WTC11 (cell line): ENCODE measurements around the gene TP53BP2. TPM values are rescaled to one million over a fixed set of nuclear protein-coding genes. Genes with fewer than 3 reads are reported as not detected.

Experiments
- ATAC-seq: fragments of 200-7000 bp; cut with Tn5 transposase; 2 replicates; pipeline ENCODE4 v1.10.0; 2021; ENCODE audit warnings: mild to moderate bottlenecking, moderate library complexity
- CTCF ChIA-PET: fragments of 300-600 bp; sonication (Branson Sonifier 250); formaldehyde crosslinking; loops from one replicate; lab custom pipeline; 2021; ENCODE audit warnings: antibody characterized with exemption; lab: Charles Lee
- POLR2A ChIA-PET: fragments of 350-600 bp; sonication (Branson Sonifier 250); formaldehyde crosslinking; loops from one replicate; lab custom pipeline; 2021; ENCODE audit warnings: antibody characterized with exemption; lab: Charles Lee
- DNase-seq: peaks from one replicate; pipeline ENCODE4 v3.0.0; 2021; ENCODE audit warnings: low spot score
- H3K27ac Mint-ChIP-seq: 2 replicates; pipeline ENCODE4 v1.8.0; 2021; ENCODE audit warnings: mixed read lengths
- H3K27me3 Mint-ChIP-seq: 2 replicates; pipeline ENCODE4 v1.8.0; 2021; ENCODE audit warnings: low read depth, mild to moderate bottlenecking, moderate library complexity, mixed read lengths
- H3K36me3 Mint-ChIP-seq: 2 replicates; pipeline ENCODE4 v1.8.0; 2021; ENCODE audit warnings: mixed read lengths
- H3K4me1 Mint-ChIP-seq: 2 replicates; pipeline ENCODE4 v1.8.0; 2022; ENCODE audit warnings: mixed read lengths
- H3K4me3 Mint-ChIP-seq: 2 replicates; pipeline ENCODE4 v1.8.0; 2021; ENCODE audit warnings: mild to moderate bottlenecking, moderate library complexity, mixed read lengths
- H3K9me3 Mint-ChIP-seq: 2 replicates; pipeline ENCODE4 v1.8.0; 2021; ENCODE audit warnings: mixed read lengths
- E2F4 ChIP-seq: sonication (generic); formaldehyde crosslinking; IDR thresholded peaks from 2 replicates; pipeline ENCODE4 v1.8.1; 2022; ENCODE audit warnings: low read depth, mild to moderate bottlenecking, moderate library complexity, missing genetic modification reagents, borderline replicate concordance
- FOXJ3 ChIP-seq: sonication (generic); formaldehyde crosslinking; IDR thresholded peaks from 2 replicates; pipeline ENCODE4 v1.9.0; 2021; ENCODE audit warnings: missing genetic modification reagents, mild to moderate bottlenecking, borderline replicate concordance
- FOXP1 ChIP-seq: sonication (generic); formaldehyde crosslinking; IDR thresholded peaks from 2 replicates; pipeline ENCODE4 v1.8.0; 2022; ENCODE audit warnings: missing genetic modification reagents, mild to moderate bottlenecking, moderate library complexity, borderline replicate concordance
- GRHL2 ChIP-seq: fragments of 250-450 bp; sonication (Bioruptor Pico); IDR thresholded peaks from 2 replicates; pipeline ENCODE4 v1.8.0; 2022; ENCODE audit warnings: mild to moderate bottlenecking, moderate library complexity; ENCODE audit not compliant: insufficient replicate concordance, severe bottlenecking
- JAZF1 ChIP-seq: fragments of 250-450 bp; sonication (Bioruptor Pico); IDR thresholded peaks from 2 replicates; pipeline ENCODE4 v1.9.0; 2021; ENCODE audit warnings: moderate library complexity, mild to moderate bottlenecking, inconsistent platforms
- JUN ChIP-seq: sonication (generic); formaldehyde crosslinking; IDR thresholded peaks from 2 replicates; pipeline ENCODE4 v1.8.0; 2023; ENCODE audit warnings: mild to moderate bottlenecking, missing genetic modification reagents
- SP1 ChIP-seq: sonication (generic); formaldehyde crosslinking; conservative IDR thresholded peaks from 2 replicates; pipeline ENCODE4 v1.8.1; 2022; ENCODE audit warnings: missing genetic modification reagents
- ZBTB21 ChIP-seq: sonication (generic); formaldehyde crosslinking; IDR thresholded peaks from 2 replicates; pipeline ENCODE4 v1.8.1; 2023; ENCODE audit warnings: mild to moderate bottlenecking, missing genetic modification reagents, borderline replicate concordance
- ZNF121 ChIP-seq: sonication (generic); formaldehyde crosslinking; IDR thresholded peaks from 2 replicates; pipeline ENCODE4 v1.8.0; 2023; ENCODE audit warnings: missing genetic modification reagents
- ZNF138 ChIP-seq: sonication (generic); formaldehyde crosslinking; conservative IDR thresholded peaks from 2 replicates; pipeline ENCODE4 v1.8.1; 2022; ENCODE audit warnings: mild to moderate bottlenecking, moderate library complexity, missing genetic modification reagents
- ZNF317 ChIP-seq: sonication (generic); formaldehyde crosslinking; IDR thresholded peaks from 2 replicates; pipeline ENCODE4 v1.8.1; 2023; ENCODE audit warnings: low read depth, mild to moderate bottlenecking, moderate library complexity, missing genetic modification reagents, borderline replicate concordance
- ZNF396 ChIP-seq: fragments of 250-450 bp; sonication (Bioruptor Pico); IDR thresholded peaks from 2 replicates; pipeline ENCODE4 v1.8.0; 2021; ENCODE audit warnings: mild to moderate bottlenecking, moderate library complexity, borderline replicate concordance
- total RNA-seq: library from RNA; stranded (reverse); gene quantifications from 3 replicates; pipeline ENCODE4 v1.2.3, GENCODE V29; 2021
- TF ChIP-seq, protein P1 (sequence below): sonication (generic); formaldehyde crosslinking; IDR thresholded peaks from 2 replicates; pipeline ENCODE4 v1.8.1; 2023; ENCODE audit warnings: mild to moderate bottlenecking, missing genetic modification reagents, moderate library complexity
- TF ChIP-seq, protein P2 (sequence below): sonication (generic); formaldehyde crosslinking; IDR thresholded peaks from 2 replicates; pipeline ENCODE4 v1.8.0; 2023; ENCODE audit warnings: mild to moderate bottlenecking, missing genetic modification reagents
- TF ChIP-seq, protein P3 (sequence below): sonication (generic); formaldehyde crosslinking; IDR thresholded peaks from 2 replicates; pipeline ENCODE4 v1.8.0; 2022; ENCODE audit warnings: mild to moderate bottlenecking, missing genetic modification reagents
- TF ChIP-seq, protein P4 (sequence below): sonication (generic); formaldehyde crosslinking; IDR thresholded peaks from 2 replicates; pipeline ENCODE4 v1.8.1; 2023; ENCODE audit warnings: mild to moderate bottlenecking, missing genetic modification reagents, borderline replicate concordance

Gene TP53BP2
- total RNA-seq, 1 experiment from 2014 or later, result 42.7 TPM

DNA sequence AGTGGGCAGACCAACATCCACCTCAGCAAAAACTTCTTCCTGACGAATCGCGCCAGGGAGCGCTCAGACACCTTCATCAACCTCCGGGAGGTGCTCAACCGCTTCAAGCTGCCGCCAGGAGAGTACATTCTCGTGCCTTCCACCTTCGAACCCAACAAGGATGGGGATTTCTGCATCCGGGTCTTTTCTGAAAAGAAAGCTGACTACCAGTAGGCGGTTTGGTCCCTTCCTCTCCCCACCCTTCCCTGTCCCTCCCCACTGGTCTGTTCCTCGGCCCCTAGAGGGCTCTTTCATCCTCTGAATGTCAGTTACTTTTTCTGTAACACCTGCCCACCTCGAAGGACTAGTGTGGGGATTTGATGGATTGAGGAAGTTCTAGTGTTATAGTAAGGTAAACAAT, 86.5 kb downstream of the TP53BP2 start (continued):
- TF ChIP-seq, protein P1, sequence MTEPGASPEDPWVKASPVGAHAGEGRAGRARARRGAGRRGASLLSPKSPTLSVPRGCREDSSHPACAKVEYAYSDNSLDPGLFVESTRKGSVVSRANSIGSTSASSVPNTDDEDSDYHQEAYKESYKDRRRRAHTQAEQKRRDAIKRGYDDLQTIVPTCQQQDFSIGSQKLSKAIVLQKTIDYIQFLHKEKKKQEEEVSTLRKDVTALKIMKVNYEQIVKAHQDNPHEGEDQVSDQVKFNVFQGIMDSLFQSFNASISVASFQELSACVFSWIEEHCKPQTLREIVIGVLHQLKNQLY, result no peak
- no peak for TF ChIP-seq GRHL2 (CRISPR knock-in tag)
- TF ChIP-seq SP1 (CRISPR knock-in tag), result no peak
- no peak for TF ChIP-seq FOXJ3 (CRISPR knock-in tag)
- no peak for TF ChIP-seq ZNF396 (CRISPR knock-in tag)
- no peak for TF ChIP-seq JUN
- TF ChIP-seq JAZF1 (CRISPR knock-in tag), result no peak
- TF ChIP-seq, protein P2, sequence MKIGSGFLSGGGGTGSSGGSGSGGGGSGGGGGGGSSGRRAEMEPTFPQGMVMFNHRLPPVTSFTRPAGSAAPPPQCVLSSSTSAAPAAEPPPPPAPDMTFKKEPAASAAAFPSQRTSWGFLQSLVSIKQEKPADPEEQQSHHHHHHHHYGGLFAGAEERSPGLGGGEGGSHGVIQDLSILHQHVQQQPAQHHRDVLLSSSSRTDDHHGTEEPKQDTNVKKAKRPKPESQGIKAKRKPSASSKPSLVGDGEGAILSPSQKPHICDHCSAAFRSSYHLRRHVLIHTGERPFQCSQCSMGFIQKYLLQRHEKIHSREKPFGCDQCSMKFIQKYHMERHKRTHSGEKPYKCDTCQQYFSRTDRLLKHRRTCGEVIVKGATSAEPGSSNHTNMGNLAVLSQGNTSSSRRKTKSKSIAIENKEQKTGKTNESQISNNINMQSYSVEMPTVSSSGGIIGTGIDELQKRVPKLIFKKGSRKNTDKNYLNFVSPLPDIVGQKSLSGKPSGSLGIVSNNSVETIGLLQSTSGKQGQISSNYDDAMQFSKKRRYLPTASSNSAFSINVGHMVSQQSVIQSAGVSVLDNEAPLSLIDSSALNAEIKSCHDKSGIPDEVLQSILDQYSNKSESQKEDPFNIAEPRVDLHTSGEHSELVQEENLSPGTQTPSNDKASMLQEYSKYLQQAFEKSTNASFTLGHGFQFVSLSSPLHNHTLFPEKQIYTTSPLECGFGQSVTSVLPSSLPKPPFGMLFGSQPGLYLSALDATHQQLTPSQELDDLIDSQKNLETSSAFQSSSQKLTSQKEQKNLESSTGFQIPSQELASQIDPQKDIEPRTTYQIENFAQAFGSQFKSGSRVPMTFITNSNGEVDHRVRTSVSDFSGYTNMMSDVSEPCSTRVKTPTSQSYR (CRISPR knock-in tag), result no peak
- TF ChIP-seq, protein P3, sequence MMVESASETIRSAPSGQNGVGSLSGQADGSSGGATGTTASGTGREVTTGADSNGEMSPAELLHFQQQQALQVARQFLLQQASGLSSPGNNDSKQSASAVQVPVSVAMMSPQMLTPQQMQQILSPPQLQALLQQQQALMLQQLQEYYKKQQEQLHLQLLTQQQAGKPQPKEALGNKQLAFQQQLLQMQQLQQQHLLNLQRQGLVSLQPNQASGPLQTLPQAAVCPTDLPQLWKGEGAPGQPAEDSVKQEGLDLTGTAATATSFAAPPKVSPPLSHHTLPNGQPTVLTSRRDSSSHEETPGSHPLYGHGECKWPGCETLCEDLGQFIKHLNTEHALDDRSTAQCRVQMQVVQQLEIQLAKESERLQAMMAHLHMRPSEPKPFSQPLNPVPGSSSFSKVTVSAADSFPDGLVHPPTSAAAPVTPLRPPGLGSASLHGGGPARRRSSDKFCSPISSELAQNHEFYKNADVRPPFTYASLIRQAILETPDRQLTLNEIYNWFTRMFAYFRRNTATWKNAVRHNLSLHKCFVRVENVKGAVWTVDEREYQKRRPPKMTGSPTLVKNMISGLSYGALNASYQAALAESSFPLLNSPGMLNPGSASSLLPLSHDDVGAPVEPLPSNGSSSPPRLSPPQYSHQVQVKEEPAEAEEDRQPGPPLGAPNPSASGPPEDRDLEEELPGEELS (CRISPR knock-in tag), result no peak

DNA sequence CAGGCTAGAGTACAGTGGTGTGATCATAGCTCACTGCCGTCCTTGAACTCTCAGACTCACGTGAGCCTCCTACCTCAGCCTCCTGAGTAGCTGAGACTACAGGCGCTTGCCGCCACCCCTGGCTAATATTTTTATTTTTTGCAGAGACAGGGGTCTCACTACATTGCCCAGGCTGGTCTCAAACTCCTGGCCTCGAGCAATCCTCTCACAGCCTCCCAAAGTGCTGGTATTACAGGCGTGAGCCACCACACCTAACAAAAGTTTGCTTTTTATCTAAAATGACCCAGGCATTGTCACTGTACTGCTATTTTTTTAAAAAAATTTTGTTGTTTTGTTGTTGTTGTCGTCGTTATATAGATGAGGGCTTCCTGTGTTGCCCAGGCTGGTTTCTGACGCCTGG, 87.0 kb downstream of the TP53BP2 start:
- H3K36me3 Mint-ChIP-seq, result no peaks in the 10 kb centered on the region
- ChIA-PET POLR2A (no interaction called here), CTCF (interaction anchor here (0.6 to 2.1 kb wide), 6 partner anchors 10 to 81 kb away, joined by 3 to 10 read pairs (median 4); no protein-coding TSS in a partner anchor)
- peaks cover 9% of the 10 kb centered on the region for H3K4me1 Mint-ChIP-seq
- no peak overlapping the region for H3K27ac Mint-ChIP-seq
- DNase-seq (no peak), ATAC-seq (no peak)
- no peaks in the 10 kb centered on the region for H3K27me3 Mint-ChIP-seq
- H3K9me3 Mint-ChIP-seq, result no peaks in the 10 kb centered on the region
- TF ChIP-seq FOXP1 (CRISPR knock-in tag) (no peak), ZNF138 (CRISPR knock-in tag) (no peak), ZBTB21 (no peak), ZNF317 (CRISPR knock-in tag) (no peak), ZNF121 (CRISPR knock-in tag) (peak; percentile 63; the same call in 1 of the 2 replicates), E2F4 (CRISPR knock-in tag) (no peak)
- TF ChIP-seq, protein P4, sequence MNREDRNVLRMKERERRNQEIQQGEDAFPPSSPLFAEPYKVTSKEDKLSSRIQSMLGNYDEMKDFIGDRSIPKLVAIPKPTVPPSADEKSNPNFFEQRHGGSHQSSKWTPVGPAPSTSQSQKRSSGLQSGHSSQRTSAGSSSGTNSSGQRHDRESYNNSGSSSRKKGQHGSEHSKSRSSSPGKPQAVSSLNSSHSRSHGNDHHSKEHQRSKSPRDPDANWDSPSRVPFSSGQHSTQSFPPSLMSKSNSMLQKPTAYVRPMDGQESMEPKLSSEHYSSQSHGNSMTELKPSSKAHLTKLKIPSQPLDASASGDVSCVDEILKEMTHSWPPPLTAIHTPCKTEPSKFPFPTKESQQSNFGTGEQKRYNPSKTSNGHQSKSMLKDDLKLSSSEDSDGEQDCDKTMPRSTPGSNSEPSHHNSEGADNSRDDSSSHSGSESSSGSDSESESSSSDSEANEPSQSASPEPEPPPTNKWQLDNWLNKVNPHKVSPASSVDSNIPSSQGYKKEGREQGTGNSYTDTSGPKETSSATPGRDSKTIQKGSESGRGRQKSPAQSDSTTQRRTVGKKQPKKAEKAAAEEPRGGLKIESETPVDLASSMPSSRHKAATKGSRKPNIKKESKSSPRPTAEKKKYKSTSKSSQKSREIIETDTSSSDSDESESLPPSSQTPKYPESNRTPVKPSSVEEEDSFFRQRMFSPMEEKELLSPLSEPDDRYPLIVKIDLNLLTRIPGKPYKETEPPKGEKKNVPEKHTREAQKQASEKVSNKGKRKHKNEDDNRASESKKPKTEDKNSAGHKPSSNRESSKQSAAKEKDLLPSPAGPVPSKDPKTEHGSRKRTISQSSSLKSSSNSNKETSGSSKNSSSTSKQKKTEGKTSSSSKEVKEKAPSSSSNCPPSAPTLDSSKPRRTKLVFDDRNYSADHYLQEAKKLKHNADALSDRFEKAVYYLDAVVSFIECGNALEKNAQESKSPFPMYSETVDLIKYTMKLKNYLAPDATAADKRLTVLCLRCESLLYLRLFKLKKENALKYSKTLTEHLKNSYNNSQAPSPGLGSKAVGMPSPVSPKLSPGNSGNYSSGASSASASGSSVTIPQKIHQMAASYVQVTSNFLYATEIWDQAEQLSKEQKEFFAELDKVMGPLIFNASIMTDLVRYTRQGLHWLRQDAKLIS (CRISPR knock-in tag), result no peak
- no peak overlapping the region for H3K4me3 Mint-ChIP-seq
